Thyroid gland (tissue), 4 donors: Measurements from ENCODE around the gene TMEM139.

ENCODE experiments used
- POLR2A ChIP-seq, 2 donors: fragments of 450-650 bp; IDR thresholded peaks; one replicate each; pipeline ENCODE4 v1.6.1; 2017; ENCODE audit warnings: antibody characterized with exemption in 2 of 2, mild to moderate bottlenecking in 2 of 2, moderate library complexity in 1 of 2
- TF ChIP-seq, protein P1 (sequence below), 6 experiments: fragments of 200-600 bp in 3 of 6; fragments of 450-650 bp in 3 of 6; sonication (generic) in 3 of 6; IDR thresholded peaks; one replicate each; pipeline ENCODE4 v1.5.1; 2016 to 2019; ENCODE audit warnings: antibody characterized with exemption in 6 of 6, mild to moderate bottlenecking in 2 of 6, inconsistent platforms in 1 of 6, moderate library complexity in 1 of 6

DNA sequence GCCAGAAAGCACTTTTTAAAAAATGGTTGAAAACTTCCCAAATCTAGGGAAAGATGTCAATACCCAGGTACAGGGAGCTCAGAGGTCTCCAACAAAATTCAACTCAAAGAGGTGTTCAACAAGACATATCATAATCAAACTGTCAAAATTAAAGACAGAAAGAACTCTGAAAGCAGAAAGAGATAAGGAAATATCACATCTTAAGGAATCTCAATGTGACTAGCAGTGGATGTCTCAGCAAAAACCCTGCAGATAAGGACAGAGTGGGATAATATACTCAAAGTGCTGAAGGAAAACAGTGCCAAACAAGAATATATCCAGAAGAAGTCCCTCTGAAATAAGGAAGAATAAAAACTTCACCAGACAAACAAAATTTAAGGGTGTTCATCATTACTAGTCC, 34.6 kb upstream of the TMEM139 start:
- TF ChIP-seq, protein P1, sequence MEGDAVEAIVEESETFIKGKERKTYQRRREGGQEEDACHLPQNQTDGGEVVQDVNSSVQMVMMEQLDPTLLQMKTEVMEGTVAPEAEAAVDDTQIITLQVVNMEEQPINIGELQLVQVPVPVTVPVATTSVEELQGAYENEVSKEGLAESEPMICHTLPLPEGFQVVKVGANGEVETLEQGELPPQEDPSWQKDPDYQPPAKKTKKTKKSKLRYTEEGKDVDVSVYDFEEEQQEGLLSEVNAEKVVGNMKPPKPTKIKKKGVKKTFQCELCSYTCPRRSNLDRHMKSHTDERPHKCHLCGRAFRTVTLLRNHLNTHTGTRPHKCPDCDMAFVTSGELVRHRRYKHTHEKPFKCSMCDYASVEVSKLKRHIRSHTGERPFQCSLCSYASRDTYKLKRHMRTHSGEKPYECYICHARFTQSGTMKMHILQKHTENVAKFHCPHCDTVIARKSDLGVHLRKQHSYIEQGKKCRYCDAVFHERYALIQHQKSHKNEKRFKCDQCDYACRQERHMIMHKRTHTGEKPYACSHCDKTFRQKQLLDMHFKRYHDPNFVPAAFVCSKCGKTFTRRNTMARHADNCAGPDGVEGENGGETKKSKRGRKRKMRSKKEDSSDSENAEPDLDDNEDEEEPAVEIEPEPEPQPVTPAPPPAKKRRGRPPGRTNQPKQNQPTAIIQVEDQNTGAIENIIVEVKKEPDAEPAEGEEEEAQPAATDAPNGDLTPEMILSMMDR (IDR thresholded peaks at IDR 0.05), result no peak
- no peak for TF ChIP-seq POLR2A (IDR thresholded peaks at IDR 0.05)
